EL (cell line): Measurements from ENCODE around the gene CD3D.

Source experiments
- DNase-seq: peaks from one replicate; pipeline ENCODE4 v3.0.0-alpha.2; 2016

CD3D gene

DNA sequence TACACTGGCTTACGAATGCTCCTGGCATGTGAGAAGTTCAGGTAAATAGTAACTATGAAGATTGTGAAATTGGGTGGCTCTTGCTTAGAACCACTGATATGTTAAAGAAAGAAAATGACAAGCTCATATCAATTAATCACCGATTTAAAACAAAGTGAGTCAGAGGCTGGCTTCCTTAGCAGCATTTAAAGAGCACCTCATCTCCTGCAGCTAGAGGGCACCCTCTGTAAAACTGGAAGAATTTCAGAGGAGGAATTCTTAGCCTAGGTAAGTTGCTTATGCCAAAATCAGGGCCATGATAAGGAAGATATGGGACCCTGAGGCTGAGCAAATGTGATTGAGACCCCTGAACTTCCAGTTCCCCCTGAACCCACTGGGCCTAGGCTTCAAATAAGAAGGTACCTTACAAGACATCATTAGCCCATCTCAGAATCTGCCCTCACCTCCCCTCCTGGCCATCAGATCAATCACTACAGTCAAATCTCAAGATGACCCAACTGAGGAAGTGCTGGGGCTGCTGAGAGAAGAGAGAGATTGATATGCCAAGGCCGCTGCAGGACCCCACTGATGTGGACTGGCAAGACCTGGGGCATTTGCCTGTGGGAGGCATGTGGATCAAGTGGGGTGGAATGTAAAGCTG lies 46.6 kb downstream of the CD3D start:
- DNase-seq = peak; percentile 18

DNA sequence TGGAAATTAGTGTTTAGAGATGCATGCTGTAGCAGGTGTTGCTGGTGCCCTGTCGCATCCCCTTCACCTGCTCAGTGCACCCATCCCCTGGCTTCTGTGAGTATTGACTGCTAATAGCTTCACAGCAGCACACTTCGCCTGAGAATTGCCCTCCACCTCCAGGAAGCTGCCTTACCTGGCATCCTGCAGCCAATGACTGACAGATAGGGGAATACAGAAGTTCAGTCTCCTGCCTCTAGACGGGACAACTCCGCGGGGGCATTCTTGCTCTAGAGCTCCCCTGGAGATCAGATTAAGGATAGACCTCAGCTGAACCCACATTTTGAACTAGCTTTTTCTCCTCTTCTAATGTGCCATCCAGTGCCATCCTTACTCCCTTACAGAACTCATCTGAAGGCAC lies 47.3 kb downstream of the CD3D start:
- no peak for DNase-seq

DNA sequence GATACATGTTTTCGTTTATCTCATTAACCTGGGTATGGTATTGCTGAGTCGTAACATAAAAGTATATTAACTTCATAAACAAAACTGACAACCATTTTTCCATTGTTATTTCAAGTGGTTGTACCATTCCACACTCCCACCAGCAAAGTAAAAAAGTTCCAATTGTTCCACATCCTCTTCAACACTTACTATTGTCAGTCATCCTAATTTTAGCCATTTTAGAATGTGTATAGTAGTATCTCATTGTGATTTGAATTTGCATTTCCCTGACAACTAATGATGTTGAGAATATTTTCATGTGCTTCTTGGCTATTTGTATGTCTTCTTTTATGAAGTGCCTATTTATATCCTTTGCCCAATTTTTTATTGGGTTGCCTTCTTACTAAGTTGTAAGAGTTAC lies 48.5 kb downstream of the CD3D start:
- no peak for DNase-seq

DNA sequence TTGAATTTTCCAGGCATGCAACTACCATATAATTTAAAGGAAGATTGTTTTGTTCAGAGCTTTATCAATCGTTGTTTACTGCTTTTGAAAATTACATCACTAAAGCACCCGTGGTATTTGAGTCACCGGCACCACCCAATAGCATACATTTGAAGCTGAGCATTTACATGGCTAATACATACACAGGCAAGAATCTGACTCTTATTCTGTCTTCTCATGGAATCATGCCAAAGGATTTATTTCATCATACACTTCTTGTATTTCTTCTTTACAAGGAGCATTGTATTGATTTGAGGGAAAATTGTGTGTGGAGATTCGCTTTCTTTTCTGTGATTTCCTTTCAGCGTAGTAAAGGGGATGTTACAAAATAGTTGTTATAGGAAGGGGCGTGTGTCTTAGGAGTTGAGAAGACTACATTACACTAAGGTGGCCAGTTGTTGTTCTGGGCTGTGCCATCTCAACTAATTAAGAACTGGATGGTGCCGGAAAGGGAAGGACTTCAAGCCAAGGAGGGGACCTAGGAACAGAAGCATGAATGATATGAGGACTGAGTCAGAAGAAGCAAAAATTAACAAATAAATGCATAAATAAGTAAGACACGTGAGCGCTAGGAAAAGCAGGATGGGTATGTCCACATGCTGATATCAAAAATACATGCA lies 50.9 kb downstream of the CD3D start:
- DNase-seq = no peak

DNA sequence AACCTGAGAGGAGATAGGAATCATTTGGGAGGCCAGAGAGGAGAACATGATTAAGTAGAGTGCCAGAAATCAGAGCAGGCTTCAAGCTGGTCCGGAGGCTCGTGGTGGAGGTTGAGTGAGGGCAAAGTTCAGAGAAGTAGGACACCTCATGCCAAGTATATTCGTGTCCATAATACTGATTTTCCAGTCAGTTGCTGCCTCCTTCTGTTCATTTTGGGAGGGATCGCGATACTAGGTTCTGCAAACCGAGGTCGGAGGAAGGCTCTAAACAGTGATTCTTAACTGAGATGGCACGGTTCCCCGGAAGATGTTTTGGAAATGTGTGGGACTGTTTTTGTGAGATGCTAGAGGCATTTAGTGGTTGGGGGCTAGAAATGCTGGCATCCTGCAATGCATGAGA lies 51.6 kb downstream of the CD3D start:
- DNase-seq = peak; percentile 6

DNA sequence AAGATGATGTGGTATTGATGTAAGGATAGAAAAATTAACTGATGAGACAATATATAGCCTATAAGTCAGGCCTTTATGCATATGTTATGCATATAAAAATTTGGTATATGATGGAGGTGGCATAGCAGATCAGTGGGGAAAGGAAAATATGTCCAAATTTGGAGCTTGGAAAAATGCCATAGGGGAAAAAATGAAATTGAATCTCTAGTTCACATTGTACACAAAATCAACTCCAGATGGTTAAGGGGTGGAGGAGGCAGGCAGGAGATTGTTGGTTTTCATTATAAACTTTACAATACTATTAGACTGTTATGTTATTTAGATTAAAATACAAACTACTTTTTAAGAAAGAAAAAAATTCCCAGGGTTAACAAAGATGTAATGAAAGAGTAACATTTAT lies 53.1 kb downstream of the CD3D start:
- DNase-seq = no peak
